Measurements from ENCODE around the gene ARL5C. TPM values are rescaled to one million over a fixed set of nuclear protein-coding genes. Genes with fewer than 3 reads are reported as not detected.

ARL5C gene, protein sequence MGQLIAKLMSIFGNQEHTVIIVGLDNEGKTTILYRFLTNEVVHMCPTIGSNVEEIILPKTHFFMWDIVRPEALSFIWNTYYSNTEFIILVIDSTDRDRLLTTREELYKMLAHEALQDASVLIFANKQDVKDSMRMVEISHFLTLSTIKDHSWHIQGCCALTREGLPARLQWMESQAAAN
- not detected for total RNA-seq
- long read RNA-seq: 0 reads

DNA sequence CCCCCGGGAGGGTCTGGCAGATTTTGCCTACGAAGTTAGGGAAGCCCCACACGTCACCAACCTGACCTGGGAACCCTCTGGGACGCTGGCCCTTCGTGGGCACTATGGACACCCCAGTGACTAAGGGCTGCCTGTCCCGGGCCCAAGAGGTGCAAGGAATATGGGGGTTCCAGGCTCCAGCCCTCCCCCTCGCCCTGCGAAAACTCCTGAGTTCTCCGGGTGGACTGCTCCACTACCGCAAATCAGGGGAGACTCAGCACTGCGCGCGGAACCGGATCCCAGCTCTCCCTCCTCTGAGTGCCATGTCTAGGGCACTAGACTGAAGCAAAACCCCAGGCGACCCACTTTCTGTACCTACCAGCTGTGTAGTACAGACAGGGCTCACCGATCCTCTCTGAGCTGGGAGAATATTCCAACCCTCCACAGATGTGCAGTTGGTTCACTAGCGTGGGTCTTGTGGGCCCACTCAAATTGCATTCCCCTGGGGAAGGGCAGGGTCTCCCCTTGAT, at the start of gene ARL5C:
TSS of gene ARL5C (minus strand) at position 321 of the 509 bp plus-strand sequence. CDS start 401 bp downstream, outside the sequence.
- DNase-seq: no peak
- intact Hi-C loops (cut with DNase I): no loop called here
- no peak for ATAC-seq (ENCODE audit: poor library complexity)

DNA sequence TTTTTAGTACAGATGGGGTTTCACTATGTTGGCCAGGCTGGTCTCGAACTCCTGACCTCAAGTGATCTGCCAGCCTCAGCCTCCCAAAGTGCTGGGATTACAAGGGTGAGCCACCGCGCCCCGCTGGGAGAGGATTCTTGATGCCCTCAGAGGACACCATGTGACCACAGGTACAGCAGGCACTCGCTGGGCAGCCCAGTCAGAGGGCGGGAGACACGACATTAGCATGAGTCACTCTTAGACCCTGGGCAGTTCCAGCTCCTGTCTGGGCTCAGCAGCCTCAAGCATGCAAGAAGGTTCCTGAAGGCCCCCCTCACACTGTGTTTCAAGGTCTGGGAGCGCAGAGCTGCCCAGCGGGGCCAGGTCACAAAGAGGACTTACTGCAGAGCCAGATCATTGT, 47.9 kb upstream of the ARL5C start:
- intact Hi-C loops (cut with DNase I): no loop called here
- DNase-seq: no peak
- ATAC-seq (ENCODE audit: poor library complexity): no peak

DNA sequence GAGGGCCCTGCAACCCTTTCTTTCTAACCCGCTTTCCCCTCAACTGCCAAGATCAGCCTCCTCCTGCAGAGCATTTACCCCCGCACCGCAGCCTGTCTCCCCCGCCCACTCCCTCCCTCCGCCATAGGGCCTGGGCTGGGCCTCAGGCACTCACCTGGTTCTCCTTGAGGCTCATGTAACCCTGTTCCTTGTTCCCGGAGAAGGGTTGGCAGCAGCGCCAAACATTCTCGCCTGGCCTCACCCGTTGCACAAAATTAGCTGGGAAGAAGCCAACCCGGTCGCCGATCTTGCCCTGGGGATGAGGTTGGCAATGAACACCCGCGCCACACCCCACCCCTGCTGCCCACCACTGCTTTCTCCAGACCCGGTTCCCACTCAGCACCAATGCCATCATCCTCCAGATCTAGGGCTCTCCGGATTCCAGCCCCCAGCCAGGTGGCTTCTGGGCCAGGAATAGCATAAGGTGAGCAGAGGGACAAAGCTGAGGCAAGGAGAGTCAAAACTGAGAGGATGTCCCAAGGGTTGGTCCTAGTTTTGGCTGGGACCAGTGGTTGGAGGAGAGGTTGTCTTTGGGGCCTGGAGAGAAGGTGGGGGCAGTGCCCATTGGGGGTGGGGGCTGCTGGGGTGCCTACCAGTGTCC, 47.0 kb upstream of the ARL5C start:
- DNase-seq (no peak), ATAC-seq (ENCODE audit: poor library complexity) (peak; percentile 26)
- intact Hi-C loops (cut with DNase I): no loop called here

DNA sequence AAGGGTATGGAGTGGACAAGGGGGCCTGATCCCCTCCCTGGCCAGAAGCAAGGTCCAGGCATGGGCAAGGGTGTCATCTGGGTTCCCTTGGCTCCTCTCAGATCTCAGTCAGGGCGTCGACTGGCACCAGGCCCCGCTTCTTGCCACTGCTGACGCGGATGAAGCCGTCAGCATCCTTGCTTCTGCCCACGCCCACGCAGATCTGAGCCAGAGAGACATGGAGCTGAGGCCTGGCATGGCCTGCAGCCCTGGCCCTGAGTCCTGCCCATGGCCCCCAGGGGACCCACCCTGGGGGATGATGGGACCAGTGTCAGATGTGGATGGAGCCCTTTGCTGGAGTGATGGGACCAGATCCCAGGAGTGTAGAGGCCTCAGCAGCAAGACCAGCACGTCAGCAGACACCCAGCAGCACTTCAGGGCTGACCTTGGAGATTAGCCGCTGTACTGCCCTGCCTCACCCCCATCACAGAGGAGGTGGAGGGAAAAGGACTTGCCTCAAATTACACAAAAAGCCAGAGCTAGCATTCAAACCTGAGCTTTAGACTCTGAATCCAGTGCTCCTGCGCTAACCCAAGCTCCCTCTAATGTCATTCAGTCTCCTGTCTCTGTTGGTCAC, 46.3 kb upstream of the ARL5C start:
- intact Hi-C loops (cut with DNase I): no loop called here
- peak; percentile 30 for ATAC-seq (ENCODE audit: poor library complexity)
- no peak for DNase-seq

DNA sequence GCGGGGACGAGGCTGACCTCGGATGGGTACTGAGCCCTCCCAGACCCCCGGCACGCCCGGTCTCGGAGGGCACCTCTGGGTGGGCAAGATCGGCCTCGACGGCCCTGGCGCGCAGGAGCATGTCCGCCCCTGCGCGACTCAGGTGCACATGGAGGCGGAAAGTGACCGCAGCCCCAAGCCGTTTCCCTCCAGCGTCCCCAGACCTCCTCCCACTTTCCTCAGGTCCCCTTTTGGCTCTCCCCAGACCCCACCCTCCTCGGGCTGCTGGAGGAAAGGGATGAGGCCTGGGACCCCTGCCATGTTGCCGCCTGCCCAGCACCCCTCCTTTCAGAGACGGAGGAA, 44.1 kb upstream of the ARL5C start:
- DNase-seq: no peak
- intact Hi-C loops (cut with DNase I): no loop called here
- no peak for ATAC-seq (ENCODE audit: poor library complexity)

DNA sequence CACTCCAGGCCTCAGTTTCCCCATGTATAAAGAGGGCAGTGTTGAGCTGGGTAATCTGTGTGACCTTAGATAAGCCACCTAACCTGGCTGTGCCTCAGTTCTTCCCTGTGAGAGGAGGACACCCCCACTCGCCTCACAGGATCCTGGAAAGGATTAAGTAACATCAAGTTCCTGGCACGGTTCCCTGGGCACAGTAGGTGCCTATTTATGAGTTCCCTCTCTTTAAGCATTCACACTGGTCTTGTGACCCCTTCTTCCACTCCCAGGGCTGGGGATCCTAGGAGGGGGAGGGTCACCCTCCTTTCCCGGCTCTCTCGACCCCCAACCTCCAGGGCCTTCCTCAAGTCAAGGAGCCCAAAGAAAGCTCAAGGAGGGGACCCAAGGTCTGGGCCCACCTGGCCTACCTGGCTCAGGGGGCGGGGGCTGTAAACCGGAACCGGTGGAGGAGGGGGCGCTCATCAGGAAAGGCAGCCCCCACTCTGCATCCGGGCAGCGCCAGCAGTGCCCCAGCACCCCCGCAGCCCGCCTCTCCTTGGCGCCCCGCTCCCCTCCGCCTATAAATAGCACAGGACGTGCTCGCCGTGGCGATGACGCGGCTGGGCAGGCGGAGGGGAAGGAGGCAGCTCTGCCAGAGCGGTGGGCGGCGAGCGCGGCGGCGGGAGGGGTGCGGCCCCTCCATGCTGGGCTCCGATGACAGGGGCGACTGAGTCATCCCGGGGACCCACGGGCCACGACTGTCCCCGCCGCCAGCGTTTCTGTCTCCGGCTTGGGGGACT, 43.5 kb upstream of the ARL5C start:
- intact Hi-C loops (cut with DNase I): loop anchor here (5.0 kb wide), 1 partner anchor 33 kb away; no protein-coding TSS in a partner anchor
- ATAC-seq (ENCODE audit: poor library complexity): peak; percentile 84
- peak; percentile 79 for DNase-seq

DNA sequence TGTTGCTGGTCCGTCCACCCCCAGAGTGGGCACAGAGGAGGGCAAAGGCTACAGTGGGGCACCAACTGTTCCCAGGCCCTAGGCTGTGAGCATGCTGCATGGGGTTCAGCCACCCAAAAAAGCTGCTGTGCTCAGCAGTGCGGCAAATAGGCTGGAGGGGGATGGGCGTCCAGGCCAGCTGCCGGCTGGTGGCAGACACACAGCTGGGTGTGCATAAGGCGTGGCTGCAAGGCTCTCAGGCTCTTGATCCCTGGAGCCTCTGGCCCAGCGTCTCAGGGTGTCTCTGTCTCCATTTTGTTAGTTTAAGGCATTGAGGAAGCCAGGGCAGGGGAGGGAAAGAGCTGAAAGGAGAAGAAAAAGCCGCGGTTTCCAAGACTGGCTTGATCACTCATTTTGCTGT, 42.9 kb upstream of the ARL5C start:
- DNase-seq (peak; percentile 61), ATAC-seq (ENCODE audit: poor library complexity) (peak; percentile 9)
- intact Hi-C loops (cut with DNase I): loop anchor here (5.0 kb wide), 1 partner anchor 33 kb away; no protein-coding TSS in a partner anchor

DNA sequence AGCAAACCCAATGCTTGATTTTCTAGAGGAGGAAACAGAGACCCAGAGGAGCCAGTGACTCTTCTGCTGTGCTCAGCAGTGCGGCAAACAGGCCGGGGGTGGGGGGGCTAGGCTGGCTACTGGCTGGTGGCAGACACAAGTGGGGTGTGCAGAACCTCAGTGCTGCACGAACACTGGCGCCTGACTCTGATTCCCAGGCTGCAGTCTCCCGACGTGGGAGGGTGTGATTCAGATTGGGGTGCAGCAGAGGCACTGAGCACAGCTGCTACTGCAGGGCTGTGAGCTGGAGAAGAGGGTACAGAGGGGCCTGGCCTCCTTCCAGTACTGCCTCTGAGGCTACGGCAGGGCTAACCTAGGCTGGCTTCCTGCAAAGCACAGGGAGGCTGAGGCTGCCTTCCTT, 42.2 kb upstream of the ARL5C start:
- DNase-seq (no peak), ATAC-seq (ENCODE audit: poor library complexity) (no peak)
- intact Hi-C loops (cut with DNase I): loop anchor here (5.0 kb wide), 1 partner anchor 34 kb away; no protein-coding TSS in a partner anchor

DNA sequence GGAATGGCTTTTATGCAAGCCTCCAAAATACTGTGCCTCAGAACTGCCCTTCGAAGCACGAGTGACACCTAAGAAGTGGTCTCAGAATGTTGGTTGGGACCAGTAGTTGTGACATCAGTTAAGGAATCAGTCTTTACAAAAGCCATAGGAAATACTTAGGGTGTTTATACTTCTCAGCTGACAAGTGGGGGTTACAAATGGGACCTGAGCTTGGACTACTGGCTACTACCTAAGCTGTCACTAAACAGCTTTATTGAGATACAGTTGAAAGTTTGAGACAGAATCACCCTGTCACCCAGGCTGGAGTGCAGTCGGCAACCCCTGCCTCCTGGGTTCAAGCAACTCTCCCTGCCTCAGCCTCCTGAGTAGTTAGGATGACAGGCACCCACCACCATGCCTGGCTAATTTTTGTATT, 39.2 kb upstream of the ARL5C start:
- ATAC-seq (ENCODE audit: poor library complexity): no peak
- DNase-seq: no peak

DNA sequence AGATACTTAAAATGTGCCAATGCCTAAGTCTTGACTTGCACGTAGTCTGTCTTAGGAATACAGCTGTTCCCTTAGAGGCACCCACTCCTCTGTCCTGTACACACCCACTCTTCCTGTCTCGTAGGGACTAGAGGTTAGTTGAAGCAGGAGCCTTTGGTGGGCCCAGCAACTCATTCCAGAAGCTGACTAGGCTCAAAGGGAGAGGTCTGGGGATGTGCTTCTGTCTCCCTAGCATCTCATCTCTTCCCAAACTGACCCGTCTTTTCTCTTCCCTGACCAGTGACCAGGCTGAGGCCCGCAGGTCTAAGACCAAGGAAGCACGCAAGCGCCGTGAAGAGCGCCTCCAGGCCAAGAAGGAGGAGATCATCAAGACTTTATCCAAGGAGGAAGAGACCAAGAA, 38.3 kb upstream of the ARL5C start:
- no peak for DNase-seq
- intact Hi-C loops (cut with DNase I): no loop called here
- no peak for ATAC-seq (ENCODE audit: poor library complexity)

More for the DNA sequence above, 39.2 kb upstream of the ARL5C start:
- intact Hi-C loops (cut with DNase I): loop anchor here (5.0 kb wide), 1 partner anchor 37 kb away; no protein-coding TSS in a partner anchor

DNA sequence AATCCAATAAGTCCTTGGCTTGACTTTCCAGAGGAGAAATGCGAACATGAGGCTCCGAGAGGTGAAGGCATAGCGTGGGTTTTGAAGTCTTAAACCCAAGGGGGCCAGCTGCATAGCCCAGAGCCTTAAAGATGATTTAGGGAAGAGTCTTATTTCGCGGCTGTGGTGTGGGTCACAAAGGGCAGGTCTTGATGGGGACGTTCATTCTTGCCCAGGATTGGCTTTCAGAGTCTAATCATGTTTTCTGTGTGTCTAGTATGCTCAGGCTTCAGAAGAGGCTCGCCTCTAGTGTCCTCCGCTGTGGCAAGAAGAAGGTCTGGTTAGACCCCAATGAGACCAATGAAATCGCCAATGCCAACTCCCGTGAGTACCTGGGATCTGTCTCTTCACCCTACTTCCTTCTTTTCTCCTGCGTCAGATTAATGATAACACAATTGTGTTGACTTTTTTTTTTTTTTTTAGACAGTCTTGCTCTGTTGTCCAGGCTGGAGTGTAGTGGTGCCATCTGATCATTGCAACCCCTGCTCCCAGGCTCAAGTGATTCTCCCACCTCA, 35.1 kb upstream of the ARL5C start:
- intact Hi-C loops (cut with DNase I): no loop called here
- DNase-seq (no peak), ATAC-seq (ENCODE audit: poor library complexity) (no peak)

DNA sequence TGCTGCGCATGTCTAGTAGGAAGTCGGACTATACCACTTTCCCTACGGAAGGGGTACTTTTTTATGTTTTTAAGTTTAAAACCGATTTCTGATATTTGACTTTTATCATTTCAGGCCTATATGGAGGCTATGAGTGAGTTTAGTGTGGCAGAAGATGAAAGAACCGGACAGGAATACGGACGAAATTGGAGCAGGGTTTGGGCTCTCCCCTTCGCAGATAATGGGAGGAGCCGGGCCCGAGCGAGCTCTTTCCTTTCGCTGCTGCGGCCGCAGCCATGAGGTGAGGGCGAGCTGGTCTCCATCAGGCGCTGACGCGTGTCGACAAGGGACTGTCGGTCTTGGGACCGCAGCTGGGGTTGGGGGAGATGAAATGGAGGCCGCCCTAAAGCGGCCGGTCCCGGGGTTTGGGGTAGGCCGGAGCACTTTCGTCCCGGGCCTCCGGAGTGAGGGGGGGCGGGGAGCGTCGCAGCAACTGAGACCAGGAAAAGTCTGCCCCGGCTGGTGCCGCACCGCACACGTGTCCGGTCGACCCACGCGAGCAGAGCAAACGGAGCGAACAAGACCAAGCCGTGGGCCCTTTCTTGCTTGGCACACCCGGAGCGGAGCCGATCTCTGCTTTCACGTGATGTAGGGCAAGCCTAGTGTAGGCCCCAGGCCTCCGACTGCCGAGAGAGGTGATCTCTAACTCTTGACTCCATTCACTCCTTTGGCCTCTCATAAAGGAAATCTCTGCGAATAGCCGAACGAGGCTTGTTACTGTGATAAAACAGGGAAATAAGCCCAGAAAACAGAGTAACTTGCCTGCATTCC, 34.3 kb upstream of the ARL5C start, which contains the start of gene RPL19:
TSS of gene RPL19 (plus strand) at position 214 of the 810 bp plus-strand sequence. CDS start at position 276, 62 bp downstream.
- ATAC-seq (ENCODE audit: poor library complexity) (peak; percentile 84), DNase-seq (peak; percentile 86)
- intact Hi-C loops (cut with DNase I): no loop called here

DNA sequence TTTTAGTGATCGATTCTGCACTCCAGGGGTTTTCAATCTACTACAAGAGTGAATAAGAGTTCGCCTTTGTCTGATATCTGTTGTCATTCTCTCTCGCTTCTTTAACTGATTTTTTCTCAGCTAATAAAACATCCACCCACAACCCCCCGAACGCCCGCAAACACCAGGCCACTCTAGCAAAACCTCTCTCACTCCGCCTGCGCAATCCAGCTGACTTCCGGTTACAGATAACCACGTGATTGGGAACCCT, 33.8 kb upstream of the ARL5C start:
- ATAC-seq (ENCODE audit: poor library complexity) (peak; percentile 87), DNase-seq (peak; percentile 92)
- intact Hi-C loops (cut with DNase I): no loop called here

DNA sequence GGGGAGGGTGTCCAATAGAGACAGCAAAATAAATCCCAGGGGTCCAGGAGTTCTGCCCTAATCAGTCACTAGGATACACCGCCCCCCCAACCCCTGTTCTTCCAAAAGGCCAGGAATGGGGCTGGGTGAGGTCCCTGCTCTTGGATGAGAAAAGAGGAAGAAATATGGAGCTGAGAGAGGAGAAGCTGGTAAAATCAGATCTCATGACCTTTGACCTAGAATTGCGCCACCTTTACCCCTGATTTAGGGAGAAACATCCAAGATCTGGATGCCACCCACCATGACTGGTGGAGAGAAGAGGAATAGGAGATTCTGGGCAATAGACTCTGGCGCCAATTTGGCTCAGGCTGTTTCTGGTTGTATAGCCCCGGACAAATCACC, 32.2 kb upstream of the ARL5C start:
- intact Hi-C loops (cut with DNase I): no loop called here
- ATAC-seq (ENCODE audit: poor library complexity): no peak
- DNase-seq: no peak

DNA sequence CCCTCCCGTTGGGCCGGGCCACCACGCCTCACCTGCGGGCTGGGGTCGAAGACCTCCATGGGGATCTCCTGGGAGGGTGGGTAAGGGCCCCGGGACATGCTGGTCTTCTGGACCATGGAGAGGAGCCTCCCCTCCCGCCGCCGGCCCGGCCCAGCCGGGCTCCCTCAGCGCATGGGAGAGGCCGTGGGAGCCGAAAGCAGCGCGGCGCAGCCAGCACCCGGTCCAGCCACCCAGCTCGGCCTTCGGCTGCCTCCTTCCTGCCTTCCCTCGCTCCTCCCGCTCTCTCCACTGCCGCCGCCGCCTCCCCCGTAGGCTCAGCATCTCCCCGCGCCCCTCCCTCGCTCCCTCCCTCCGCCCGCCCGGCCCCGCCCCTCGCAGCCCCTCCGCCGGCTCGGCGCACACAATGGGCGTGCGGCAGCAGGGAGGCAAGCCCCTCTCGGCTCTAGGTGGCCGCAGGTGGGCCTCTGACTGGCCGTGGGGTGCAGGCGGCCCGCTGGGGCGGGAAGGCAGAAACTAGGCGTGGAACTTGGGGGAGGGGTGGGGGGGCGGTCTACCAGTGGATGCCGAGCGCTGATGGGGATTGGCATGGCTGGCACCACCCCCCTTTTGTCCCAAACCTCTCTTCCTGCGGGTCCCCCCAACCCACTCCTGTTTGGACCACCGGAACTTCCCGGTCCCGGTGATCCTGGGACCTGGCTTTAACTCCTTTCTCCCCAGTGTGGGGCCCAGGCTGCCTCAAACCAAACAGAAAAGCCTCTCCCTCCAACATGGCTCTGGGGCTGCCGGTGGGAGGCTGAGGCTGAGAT, 31.6 kb upstream of the ARL5C start, which contains the start of gene CACNB1:
TSS of gene CACNB1 (minus strand) at position 290 of the 806 bp plus-strand sequence. CDS start at position 116, 174 bp downstream.
- peak; percentile 87 for DNase-seq
- ATAC-seq (ENCODE audit: poor library complexity): peak; percentile 71
- intact Hi-C loops (cut with DNase I): no loop called here

DNA sequence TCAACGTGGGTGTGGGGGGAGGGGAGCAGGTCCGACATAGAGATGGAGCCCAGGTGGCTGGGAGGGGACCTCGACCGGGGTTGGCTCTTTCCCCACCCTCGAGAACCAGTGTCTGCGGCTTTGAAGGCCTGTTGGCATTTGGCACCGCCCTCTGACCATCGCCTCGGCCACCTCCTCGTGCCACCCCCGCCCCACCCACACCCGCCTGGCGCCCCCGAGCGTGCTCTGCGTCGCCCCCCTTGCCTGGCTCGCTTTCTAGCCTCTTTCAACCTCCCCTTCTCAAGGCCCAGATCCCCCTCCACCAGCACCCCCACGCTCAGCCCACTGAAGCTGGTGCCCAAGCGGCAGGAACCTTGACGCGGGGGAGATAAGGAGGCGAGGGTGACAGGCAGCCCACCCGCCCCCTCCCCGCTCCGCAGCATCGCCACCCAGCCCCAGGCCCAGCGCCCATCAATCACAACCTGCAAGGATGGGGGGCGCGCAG, 30.9 kb upstream of the ARL5C start:
- ATAC-seq (ENCODE audit: poor library complexity) (no peak), DNase-seq (no peak)
- intact Hi-C loops (cut with DNase I): no loop called here

DNA sequence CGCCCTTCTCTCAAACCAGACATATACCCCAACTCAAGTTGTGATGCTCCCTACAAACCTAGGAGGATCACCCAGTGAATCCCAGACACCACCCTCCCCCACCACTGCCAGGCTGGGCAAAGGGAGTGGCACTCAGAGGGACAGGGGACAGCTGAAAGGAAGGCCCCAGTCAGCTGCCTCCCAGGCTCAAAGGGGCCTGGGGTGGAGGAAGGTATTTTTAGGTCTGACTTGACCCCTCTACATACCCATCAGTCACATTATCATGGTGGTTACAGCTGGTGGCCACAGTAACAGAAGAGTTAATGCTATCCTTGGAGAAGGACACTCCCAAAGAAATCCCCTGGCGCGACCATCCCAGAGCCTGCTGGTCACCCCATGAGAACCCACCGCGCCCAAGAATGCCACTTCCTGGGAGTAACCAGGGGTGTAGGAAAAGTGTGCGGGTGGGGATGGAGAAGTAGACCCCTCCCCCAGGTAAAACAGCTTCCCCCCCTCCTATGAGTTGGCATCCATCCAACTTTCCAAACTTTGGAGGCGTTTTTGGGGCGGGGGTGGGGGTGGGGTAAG, 30.4 kb upstream of the ARL5C start:
- ATAC-seq (ENCODE audit: poor library complexity) (no peak), DNase-seq (no peak)
- intact Hi-C loops (cut with DNase I): no loop called here
